CD4-positive, CD25-positive, alpha-beta regulatory T cell (primary cell): ENCODE data around the gene TMEM18. TPM values are rescaled to one million over a fixed set of nuclear protein-coding genes. Genes with fewer than 3 reads are reported as not detected.

Experiments used
- ATAC-seq, 2 donors: fragments of 150-1000 bp; cut with Tn5 transposase; one replicate each; pipeline ENCODE4 v1.10.0; 2021; ENCODE audit warnings: low read depth in 2 of 2, moderate number of reproducible peaks in 2 of 2, moderate library complexity in 1 of 2
- DNase-seq, 3 donors: peaks; one replicate each; pipeline versions ENCODE4 v3.0.0 to v3.0.0-alpha.2; 2012 to 2022; ENCODE audit warnings: mixed read lengths in 1 of 3
- H3K27ac ChIP-seq: one replicate; pipeline ENCODE4 v1.7.0; 2013; ENCODE audit warnings: mild to moderate bottlenecking, low read length; ENCODE audit not compliant: insufficient read depth, poor library complexity, severe bottlenecking
- H3K27me3 ChIP-seq: one replicate; pipeline ENCODE4 v1.7.0; 2013; ENCODE audit warnings: low read length; ENCODE audit not compliant: control insufficient read depth, insufficient read depth
- H3K36me3 ChIP-seq: one replicate; pipeline ENCODE4 v1.7.0; 2013; ENCODE audit warnings: mild to moderate bottlenecking, low read length, moderate library complexity; ENCODE audit not compliant: control insufficient read depth, insufficient read depth
- H3K4me1 ChIP-seq: 2 replicates; pipeline ENCODE4 v1.7.0; 2013; ENCODE audit warnings: mild to moderate bottlenecking, low read length; ENCODE audit not compliant: insufficient read depth, control insufficient read depth, poor library complexity, severe bottlenecking
- H3K4me3 ChIP-seq: one replicate; pipeline ENCODE4 v1.7.0; 2013; ENCODE audit warnings: low read depth, mild to moderate bottlenecking, low read length, moderate library complexity
- H3K9me3 ChIP-seq, 2 experiments: 1 replicate in 1 of 2; 2 replicates in 1 of 2; pipeline ENCODE4 v1.7.0; 2013; ENCODE audit warnings: low read length in 2 of 2, mild to moderate bottlenecking in 1 of 2, moderate library complexity in 1 of 2; ENCODE audit not compliant: control insufficient read depth in 2 of 2
- H3K27ac Mint-ChIP-seq, 3 donors: one replicate each; pipeline ENCODE4 v1.8.0; 2020 to 2022; ENCODE audit warnings: mild to moderate bottlenecking in 3 of 3, mixed read lengths in 3 of 3, moderate library complexity in 2 of 3
- H3K27me3 Mint-ChIP-seq: one replicate; pipeline ENCODE4 v1.8.0; 2022; ENCODE audit warnings: mild to moderate bottlenecking, mixed read lengths
- H3K36me3 Mint-ChIP-seq: one replicate; pipeline ENCODE4 v1.8.0; 2020; ENCODE audit warnings: mixed read lengths
- H3K4me1 Mint-ChIP-seq, 4 donors: one replicate each; pipeline ENCODE4 v1.8.0; 2020 to 2022; ENCODE audit warnings: mixed read lengths in 4 of 4, mild to moderate bottlenecking in 1 of 4
- H3K4me3 Mint-ChIP-seq, 4 donors: one replicate each; pipeline ENCODE4 v1.8.0; 2020 to 2022; ENCODE audit warnings: mild to moderate bottlenecking in 4 of 4, mixed read lengths in 4 of 4, moderate library complexity in 3 of 4
- H3K9me3 Mint-ChIP-seq, 7 donors: one replicate each; pipeline ENCODE4 v1.8.0; 2020 to 2022; ENCODE audit warnings: mixed read lengths in 7 of 7, mild to moderate bottlenecking in 3 of 7, moderate library complexity in 2 of 7
- polyA plus RNA-seq, 4 donors: library from polyadenylated mRNA; unstranded; fragments of 300-500 nt; fragmentation: Illumina TruSeq; gene quantifications; one replicate each; pipeline ENCODE4 v1.2.3, GENCODE V29; 2021
- total RNA-seq: library from RNA; stranded (reverse); gene quantifications from one replicate; pipeline ENCODE4 v1.2.3, GENCODE V29; 2022

TMEM18 gene
- total and polyA plus RNA-seq, 5 donors from 2014 or later = 22.9 to 45.5 (median 26.9) TPM

GRCh38 chr2:643334-643733 is 33.9 kb downstream of the TMEM18 start:
- Histone ChIP-seq H3K4me1 (no peaks in the 10 kb centered on the region), H3K36me3 (no peaks in the 10 kb centered on the region), H3K27ac (no peak overlapping the region), H3K27me3 (no peaks in the 10 kb centered on the region), H3K4me3 (no peak overlapping the region), H3K9me3 (no peaks in the 10 kb centered on the region)
- H3K36me3 Mint-ChIP-seq = no peaks in the 10 kb centered on the region
- no peak overlapping the region for H3K27ac Mint-ChIP-seq
- no peaks in the 10 kb centered on the region for H3K27me3 Mint-ChIP-seq
- H3K9me3 Mint-ChIP-seq = no peaks in the 10 kb centered on the region
- no peak for ATAC-seq
- no peaks in the 10 kb centered on the region for H3K4me1 Mint-ChIP-seq
- no peak for DNase-seq
- no peak overlapping the region for H3K4me3 Mint-ChIP-seq

GRCh38 chr2:641872-642815 is 35.1 kb downstream of the TMEM18 start:
- H3K27me3 Mint-ChIP-seq = no peaks in the 10 kb centered on the region
- no peak overlapping the region for H3K27ac ChIP-seq
- no peak overlapping the region for H3K4me3 Mint-ChIP-seq
- no peaks in the 10 kb centered on the region for H3K9me3 ChIP-seq
- DNase-seq (no peak), ATAC-seq (no peak)
- H3K36me3 Mint-ChIP-seq = no peaks in the 10 kb centered on the region
- no peak overlapping the region for H3K4me3 ChIP-seq
- H3K27ac Mint-ChIP-seq = no peak overlapping the region
- no peaks in the 10 kb centered on the region for H3K9me3 Mint-ChIP-seq
- no peaks in the 10 kb centered on the region for H3K27me3 ChIP-seq
- H3K36me3 ChIP-seq = no peaks in the 10 kb centered on the region
- H3K4me1 Mint-ChIP-seq = peaks cover 0 to 1% (median under 1%) of the 10 kb centered on the region in 4 donors
- no peaks in the 10 kb centered on the region for H3K4me1 ChIP-seq

DNA sequence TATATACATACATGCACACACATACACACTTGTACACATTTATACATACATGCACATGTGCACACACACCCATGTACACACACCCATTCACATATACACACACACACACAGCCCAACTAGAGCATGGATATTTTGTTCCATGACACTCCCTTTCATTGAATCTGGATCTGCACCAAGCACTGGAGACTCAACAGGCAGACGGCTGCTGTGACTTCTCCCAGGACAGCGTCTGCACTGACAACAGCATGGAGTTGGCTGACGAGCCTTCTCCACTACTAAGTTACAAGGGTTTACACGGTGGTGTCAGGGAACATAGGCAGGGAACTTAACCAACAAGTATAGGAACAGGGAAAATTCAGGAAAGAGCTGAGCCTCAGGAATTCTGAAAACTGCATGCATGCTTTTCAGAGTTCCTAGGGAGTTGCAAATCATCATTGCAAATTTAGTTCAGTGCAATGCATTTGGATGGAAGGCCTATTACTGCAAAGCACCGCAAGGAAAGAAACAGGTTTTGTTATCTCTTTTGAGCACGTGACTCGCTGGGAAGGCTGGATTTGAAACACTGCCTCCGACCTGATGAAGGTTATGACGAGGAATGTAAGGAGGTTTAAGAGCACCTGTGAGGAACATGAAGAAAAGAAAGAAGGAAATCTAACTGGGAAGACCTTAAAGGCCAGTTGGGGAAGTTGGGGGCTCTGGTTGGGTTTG is 35.9 kb downstream of the TMEM18 start:
- Mint-ChIP-seq H3K27ac (peak overlapping the region in 1 of 3 donors; percentile 44), H3K27me3 (no peaks in the 10 kb centered on the region), H3K9me3 (no peaks in the 10 kb centered on the region), H3K36me3 (no peaks in the 10 kb centered on the region), H3K4me1 (peaks cover 0 to 5% (median 4%) of the 10 kb centered on the region in 4 donors), H3K4me3 (no peak overlapping the region)
- Histone ChIP-seq H3K4me3 (no peak overlapping the region), H3K36me3 (no peaks in the 10 kb centered on the region), H3K27me3 (no peaks in the 10 kb centered on the region), H3K27ac (no peak overlapping the region), H3K9me3 (no peaks in the 10 kb centered on the region), H3K4me1 (peaks cover 3% of the 10 kb centered on the region)
- DNase-seq (no peak), ATAC-seq (no peak)

- ATAC-seq = no peak
- Histone ChIP-seq H3K9me3 (no peaks in the 10 kb centered on the region), H3K4me1 (peaks cover 3% of the 10 kb centered on the region), H3K36me3 (no peaks in the 10 kb centered on the region), H3K27ac (no peak overlapping the region), H3K4me3 (no peak overlapping the region), H3K27me3 (peaks cover under 1% of the 10 kb centered on the region)
- Mint-ChIP-seq H3K9me3 (no peaks in the 10 kb centered on the region), H3K27ac (no peak overlapping the region), H3K4me1 (peaks cover 0 to 5% (median 4%) of the 10 kb centered on the region in 4 donors), H3K27me3 (no peaks in the 10 kb centered on the region), H3K36me3 (no peaks in the 10 kb centered on the region), H3K4me3 (no peak overlapping the region)
- no peak for DNase-seq
Observed at GRCh38 chr2:639703-640102, 37.5 kb downstream of the TMEM18 start.

DNA sequence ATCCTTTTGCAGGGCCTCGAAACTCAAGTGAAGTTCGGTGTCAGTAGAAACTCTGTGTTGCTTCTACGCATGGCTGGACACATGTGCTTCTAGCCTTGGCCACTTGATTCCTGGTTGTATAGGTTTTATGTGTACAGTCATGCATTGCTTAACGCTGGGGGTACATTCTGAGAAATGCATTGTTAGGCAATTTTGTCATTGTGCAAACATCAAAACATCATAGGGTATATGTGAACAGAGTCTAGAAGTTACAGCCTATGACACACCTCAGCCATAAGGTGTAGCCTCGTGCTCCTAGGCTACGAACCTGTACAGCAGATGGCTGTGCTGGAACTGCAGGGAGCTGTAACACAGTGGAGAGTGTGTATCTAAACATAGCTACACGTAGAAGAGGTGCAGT is 39.4 kb downstream of the TMEM18 start:
- Histone ChIP-seq H3K9me3 (no peaks in the 10 kb centered on the region), H3K27ac (no peak overlapping the region), H3K27me3 (peaks cover 2% of the 10 kb centered on the region), H3K36me3 (no peaks in the 10 kb centered on the region), H3K4me3 (no peak overlapping the region), H3K4me1 (peaks cover 3% of the 10 kb centered on the region)
- peaks cover 5% of the 10 kb centered on the region for H3K27me3 Mint-ChIP-seq
- no peak overlapping the region for H3K4me3 Mint-ChIP-seq
- H3K36me3 Mint-ChIP-seq = no peaks in the 10 kb centered on the region
- H3K9me3 Mint-ChIP-seq = no peaks in the 10 kb centered on the region
- peaks cover 0 to 5% (median 4%) of the 10 kb centered on the region in 4 donors for H3K4me1 Mint-ChIP-seq
- ATAC-seq = no peak
- no peak for DNase-seq
- H3K27ac Mint-ChIP-seq = peak overlapping the region in 1 of 3 donors; percentile 47

DNA sequence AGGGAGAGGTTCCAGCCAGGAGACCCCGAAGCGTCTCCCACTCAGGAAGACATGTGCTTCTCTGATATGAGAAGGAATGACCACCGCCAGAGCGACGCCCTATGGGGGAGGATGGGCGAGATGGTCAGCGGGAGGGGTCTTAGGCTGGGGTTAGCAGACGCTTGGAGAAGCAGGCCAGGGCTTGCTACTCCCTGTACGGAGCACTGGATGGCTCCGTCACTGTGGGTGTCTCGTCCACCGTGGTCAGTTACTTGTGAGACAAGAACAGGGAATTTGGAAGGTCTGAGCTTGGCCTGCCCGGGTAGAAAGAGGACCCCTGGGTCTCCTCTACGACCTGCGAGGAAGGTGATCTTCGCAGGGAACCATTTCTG is 39.8 kb downstream of the TMEM18 start:
- no peak overlapping the region for H3K27ac ChIP-seq
- ATAC-seq = no peak
- DNase-seq = no peak
- H3K27me3 ChIP-seq = peaks cover 2% of the 10 kb centered on the region
- Mint-ChIP-seq H3K27me3 (peaks cover 5% of the 10 kb centered on the region), H3K4me3 (peak overlapping the region in 2 of 4 donors; percentile 81 to 86), H3K36me3 (no peaks in the 10 kb centered on the region), H3K9me3 (no peaks in the 10 kb centered on the region), H3K4me1 (peaks cover 0 to 5% (median 4%) of the 10 kb centered on the region in 4 donors), H3K27ac (peak overlapping the region in 1 of 3 donors; percentile 75)
- H3K36me3 ChIP-seq = no peaks in the 10 kb centered on the region
- H3K9me3 ChIP-seq = no peaks in the 10 kb centered on the region
- peaks cover 3% of the 10 kb centered on the region for H3K4me1 ChIP-seq
- H3K4me3 ChIP-seq = no peak overlapping the region

DNA sequence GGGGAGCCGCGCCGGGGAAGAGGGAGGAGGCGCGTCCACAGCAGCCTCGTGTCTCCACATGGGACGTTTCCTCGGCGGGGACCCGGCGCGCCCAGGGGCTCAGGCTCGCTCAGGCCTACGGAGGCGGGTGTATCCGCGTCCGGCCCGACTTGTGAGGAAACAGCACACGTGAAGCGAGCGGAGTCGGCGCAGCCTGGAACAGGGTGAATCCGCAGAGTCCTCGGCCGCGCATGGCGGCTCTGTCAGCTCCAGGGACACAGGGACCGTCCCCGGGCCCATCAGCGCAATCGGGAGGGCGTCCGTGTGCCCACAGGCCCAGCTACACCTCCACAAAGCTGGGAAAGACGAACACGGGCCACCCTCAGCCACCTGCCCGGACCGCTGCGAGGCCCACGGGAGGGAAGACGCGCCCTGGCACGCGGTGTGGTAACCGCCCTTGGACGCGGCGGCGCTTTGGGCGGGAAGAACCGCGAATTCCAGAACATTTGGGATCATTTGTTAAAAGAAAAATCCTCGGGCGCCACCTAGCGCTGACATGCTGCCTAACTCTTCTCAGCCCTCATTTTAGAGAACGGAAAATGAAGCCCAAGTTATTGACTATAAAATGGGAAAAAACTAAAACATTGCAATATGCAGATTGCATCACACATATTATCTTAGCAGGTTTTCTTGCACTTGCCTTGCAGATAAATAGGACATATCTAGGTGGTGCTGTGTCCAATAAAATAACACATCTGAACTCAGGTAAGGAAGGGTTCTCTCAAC is 40.4 kb downstream of the TMEM18 start:
- Mint-ChIP-seq H3K36me3 (no peaks in the 10 kb centered on the region), H3K27me3 (peaks cover 5% of the 10 kb centered on the region), H3K9me3 (no peaks in the 10 kb centered on the region), H3K27ac (peak overlapping the region; percentile 53 to 80 (median 75)), H3K4me3 (peak overlapping the region; percentile 44 to 86 (median 74)), H3K4me1 (peaks cover 0 to 5% (median 4%) of the 10 kb centered on the region in 4 donors)
- DNase-seq (peak; percentile 29 to 53 (median 36)), ATAC-seq (peak; percentile 43 to 56)
- no peak overlapping the region for H3K4me3 ChIP-seq
- H3K36me3 ChIP-seq = no peaks in the 10 kb centered on the region
- H3K4me1 ChIP-seq = peaks cover 3% of the 10 kb centered on the region
- H3K9me3 ChIP-seq = peaks cover 0 to 3% of the 10 kb centered on the region in 2 experiments
- H3K27me3 ChIP-seq = peaks cover 2% of the 10 kb centered on the region
- H3K27ac ChIP-seq = no peak overlapping the region
